A549 treated with CpdA at 1 μM for 4 hours (cell line): Measurements from ENCODE around the gene PLEKHG1. TPM values are rescaled to one million over a fixed set of nuclear protein-coding genes. Genes with fewer than 3 reads are reported as not detected.

ENCODE experiments used
- total RNA-seq: library from RNA; stranded (reverse); fragments of 200-300 nt; extraction: Qiagen RNA extraction; gene quantifications from 5 replicates; pipeline ENCODE4 v1.2.3, GENCODE V29; 2022; ENCODE audit warnings: low read depth

Gene PLEKHG1
- 0.28 to 0.50 TPM (median 0.40 TPM) in 5 replicates for total RNA-seq

GRCh38 chr6:150599199-150600009, at the start of gene PLEKHG1:
Gene PLEKHG1, plus strand, starts transcription at chr6:150599885. Its CDS starts 133,797 bp downstream, at chr6:150733682.

Other genes starting within 250 kb of the PLEKHG1 start
- gene IYD, start 230.9 kb upstream of the PLEKHG1 start, total RNA-seq, result 0.01 to 0.09 TPM in 2 of 5 replicates, not detected in the others